Stimulated activated naive CD4-positive, alpha-beta T cell (primary cell): ENCODE data around the gene KRTAP5-1.
"Not testable (repeated sequence)": the region's sequence is repeated elsewhere in the genome, so short reads cannot be mapped to it uniquely, and the experiment has no call there.

Experiments
- DNase-seq, 6 experiments: peaks; one replicate each; lab custom pipeline; 2025; lab: John Stamatoyannopoulos, UW

Gene KRTAP5-1

DNA sequence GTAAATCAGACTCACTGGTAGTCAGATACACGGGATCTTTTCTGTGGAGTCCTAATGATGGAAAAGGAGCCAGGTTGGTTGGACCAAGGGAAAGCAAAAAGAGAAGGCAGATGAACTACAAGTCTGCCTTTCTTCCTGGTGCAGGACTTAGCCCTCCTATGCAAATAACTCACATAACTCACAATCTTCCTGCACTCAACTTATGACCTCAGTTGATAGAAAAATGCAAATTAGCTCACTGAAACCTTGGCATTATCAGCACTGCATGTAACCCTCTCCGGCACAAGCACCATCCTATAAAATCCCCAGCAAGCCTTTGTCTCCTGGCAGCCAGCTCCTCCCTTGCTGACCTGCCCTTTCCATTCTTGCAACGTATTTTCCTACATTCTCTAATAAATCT lies 16.6 kb upstream of the KRTAP5-1 start:
- DNase-seq, result not testable (repeated sequence)

DNA sequence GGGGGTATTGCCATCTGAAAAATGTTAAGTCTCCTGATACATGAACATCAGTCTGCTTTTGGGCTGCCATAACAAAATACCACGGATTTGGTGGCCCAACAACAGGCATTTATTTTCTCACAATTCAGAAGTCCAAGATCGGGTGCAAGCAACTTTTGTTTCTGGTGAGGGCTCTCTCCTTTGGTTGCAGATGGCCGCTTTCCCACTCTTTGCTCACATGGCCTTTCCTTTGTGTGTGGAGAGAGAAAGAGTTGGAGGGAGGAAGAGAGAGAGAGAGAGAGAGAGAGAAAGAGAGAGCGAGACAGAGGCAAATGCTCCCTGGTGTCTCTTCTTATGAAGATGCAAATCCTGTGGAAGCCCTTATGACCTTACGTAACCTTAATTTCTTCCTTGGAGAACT lies 15.5 kb upstream of the KRTAP5-1 start:
- DNase-seq, result no peak

DNA sequence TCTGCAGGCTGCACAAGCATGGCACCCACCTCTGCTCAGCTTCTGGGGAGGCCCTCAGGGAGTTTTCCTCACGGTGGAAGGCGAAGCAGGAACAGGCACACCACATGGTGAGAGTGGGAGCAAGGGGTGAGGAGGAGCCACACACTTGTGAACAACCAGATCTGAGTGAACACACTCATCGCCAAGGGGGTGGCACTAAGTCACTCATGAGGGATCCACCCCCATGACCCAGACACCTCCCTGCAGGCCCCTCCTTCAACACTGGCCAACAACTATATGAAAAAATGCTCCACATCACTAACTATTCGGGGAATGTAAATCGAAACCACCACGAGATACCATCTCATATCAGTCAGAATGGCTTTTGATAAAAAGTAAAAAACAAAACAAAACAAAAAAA lies 13.7 kb upstream of the KRTAP5-1 start:
- DNase-seq, result no peak

DNA sequence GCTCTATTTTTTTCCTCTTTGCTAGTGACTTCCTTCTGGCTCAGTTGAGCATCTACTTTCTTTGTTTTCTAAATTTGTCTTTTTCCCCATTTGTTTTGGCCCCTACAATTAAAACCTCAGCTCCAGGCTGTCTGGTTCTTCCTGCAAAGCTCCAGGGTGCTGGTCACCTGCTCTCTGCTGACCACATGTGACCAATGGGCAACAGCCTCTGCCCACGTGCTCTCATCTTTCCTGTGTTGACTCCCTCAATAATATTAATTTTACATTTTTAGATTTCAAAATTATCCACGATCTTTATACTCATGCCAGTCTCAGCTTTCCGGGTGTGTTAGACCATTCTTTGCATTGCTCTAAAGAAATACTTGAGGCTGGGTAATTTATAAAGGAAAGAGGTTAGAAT lies 13.3 kb upstream of the KRTAP5-1 start:
- not testable (repeated sequence) for DNase-seq

DNA sequence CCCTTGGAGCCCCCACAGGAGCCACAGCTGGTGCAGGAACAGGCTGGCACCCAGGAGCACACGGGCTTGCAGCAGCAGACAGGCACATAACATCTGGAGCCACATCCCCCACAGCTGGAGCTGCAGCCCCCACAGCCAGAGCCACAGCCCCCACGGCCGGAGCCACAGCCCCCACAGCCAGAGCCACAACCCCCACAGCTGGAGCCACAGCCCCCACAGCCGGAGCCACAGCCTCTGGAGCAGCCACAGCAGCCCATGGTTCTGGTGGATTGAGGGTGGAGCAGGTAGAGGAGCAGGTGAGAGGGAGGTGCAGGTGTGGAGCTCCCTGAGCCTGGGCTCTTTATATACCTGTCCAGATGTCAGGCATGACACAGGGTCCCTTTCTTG lies 12.9 kb upstream of the KRTAP5-1 start, which contains the start of gene KRTAP5-2:
Gene KRTAP5-2 (minus strand): TSS at position 301 of the 387 bp plus-strand sequence. CDS start 44 bp downstream, at position 257.
- no peak for DNase-seq

DNA sequence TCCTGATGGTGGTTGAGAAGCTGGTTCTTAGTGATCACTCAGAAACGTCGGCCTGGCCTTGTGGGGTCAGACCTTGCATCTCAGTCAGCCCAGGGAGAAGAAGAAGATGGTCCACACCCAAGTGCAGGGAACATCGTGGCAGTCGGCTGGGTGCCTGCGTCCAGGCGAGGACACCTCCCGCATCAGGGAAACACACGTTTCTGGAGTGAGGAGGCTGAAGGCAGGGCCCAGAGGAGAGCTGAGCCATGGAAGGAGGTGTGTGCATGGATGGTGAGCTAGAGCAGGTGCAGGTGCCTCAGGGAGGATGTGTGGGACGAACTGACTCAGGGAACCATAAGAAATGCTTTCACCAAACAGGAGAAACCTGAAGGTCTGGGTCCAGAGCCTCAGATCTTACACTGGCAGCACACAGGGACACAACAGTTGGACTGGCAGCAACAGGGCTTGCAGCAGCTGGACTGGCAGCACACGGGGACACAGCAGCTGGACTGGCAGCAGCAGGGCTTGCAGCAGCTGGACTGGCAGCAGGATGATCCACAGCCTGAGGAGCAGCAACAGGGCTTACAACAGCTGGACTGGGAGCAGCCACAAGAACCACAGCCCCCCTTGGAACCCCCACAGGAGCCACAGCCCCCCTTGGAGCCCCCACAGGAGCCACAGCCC lies 12.4 kb upstream of the KRTAP5-1 start:
- DNase-seq, result no peak

DNA sequence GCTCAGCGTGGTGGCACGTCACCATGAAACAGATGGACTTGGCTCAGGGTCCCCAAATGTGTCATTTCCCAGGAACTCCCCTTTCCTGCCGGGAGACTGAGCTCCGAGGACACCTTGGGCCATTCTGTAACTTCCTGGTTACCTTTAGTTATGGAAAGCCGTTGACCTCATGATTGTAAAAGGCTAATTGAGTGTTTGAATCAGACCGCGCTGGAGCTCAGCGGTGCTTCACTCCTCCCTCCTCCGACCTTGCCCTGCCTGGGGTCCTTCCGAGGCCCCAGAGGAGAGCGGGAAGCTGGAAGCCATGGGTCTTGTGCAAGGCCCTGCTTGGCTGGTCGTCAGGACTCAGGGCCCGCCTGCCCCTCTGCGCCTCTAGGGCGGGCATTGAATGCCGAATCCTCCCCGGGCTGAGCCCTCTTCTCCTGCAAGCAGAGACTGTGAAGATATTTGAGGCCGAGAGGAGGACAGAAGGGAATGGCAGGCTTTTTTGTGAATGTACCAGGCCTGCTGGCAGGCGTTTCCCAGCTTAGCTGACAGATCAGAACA lies 11.6 kb upstream of the KRTAP5-1 start:
- not testable (repeated sequence) for DNase-seq

DNA sequence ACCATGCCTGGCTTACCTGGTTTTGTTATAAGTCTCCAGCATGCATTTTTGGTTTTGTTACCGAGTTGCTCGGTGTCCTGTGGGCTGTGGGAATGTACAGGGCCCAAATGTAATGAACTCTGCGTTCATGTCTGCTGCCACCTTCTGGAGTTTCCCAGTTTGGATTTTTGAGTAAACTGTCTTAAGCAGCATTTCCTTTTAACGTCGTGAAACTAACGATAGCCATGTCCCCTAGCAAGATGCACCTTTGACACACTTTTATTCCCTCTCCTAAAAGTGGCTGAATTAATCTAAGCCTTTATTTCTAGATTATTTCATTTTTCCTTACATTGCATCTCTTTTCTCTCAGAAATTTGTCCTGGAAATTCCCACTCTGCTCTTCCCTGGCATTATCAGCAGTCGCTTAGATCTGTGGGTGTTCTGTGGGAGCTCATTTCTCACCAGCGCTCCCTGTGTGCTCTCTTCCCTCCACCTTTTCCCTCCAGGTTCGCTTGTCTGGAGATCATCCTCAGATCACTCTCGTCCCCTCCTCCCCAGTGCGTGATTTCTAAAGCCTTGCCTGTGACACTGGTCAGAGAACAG lies 11.0 kb upstream of the KRTAP5-1 start:
- not testable (repeated sequence) for DNase-seq

DNA sequence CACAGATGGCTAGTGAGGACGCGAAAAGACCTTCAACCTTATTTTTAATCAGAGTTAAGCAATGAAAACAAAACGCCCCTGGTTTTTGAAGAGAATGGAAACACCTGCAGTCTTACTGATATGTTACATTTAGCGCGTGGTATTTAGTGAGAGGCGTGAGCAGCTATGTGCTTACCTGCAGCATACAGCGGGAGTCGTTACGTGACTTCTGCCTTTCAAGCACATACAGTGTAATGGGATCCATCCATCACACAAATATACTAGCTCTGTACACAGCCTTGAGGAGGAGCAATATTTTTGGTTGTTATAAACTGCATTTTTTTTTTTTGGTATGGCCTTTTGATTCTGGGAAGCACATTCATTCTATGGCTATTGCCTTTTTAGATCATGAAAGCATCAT lies 7.5 kb upstream of the KRTAP5-1 start:
- no peak for DNase-seq

DNA sequence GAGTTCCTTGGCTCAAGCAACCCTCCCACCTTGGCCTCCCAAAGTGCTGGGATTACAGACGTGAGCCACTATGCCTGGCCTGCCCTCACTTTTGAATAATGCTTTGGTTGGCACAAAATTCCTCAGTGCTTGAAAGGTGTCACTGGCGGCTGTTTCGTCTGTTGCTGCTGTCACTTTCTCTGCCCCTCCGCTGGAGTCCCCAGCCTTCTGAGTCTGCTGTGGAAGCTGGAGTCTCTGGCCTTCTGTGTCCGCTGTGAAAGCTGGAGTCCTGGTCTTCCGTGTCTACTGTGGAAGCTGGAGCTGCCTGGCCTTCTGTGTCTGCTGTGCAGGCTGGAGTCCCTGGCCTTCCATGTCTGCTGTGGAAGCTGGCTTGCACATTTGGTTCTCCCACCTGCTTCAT lies 4.9 kb upstream of the KRTAP5-1 start:
- no peak for DNase-seq

DNA sequence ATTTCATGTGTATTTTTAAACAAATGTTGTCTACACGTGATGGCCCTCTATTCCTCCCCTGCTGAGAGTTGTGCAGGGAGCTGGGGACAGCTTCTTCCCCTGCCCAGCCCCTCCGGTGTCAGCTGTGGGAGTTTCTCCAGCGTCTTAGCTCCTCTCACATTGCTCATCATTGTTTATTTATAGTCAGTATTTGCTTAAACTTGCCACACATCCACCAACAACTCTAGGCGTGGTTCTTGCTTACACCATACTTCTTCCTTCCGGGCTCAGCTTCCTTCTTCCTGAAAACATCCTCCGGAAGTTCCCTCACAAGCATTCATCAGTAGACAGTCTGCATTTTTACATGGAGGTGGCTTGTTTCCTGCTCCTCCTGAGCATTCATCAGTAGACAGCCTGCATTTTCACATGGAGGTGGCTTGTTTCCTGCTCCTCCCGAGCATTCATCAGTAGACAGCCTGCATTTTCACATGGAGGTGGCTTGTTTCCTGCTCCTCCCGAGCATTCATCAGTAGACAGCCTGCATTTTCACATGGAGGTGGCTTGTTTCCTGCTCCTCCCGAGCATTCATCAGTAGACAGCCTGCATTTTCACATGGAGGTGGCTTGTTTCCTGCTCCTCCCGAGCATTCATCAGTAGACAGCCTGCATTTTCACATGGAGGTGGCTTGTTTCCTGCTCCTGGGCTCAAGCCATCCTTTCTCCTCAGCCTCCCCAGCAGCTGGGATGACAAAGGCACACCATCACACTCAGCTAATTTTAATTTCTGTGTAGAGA lies 4.3 kb upstream of the KRTAP5-1 start:
- peak in 3 of 6 experiments; percentile 23 to 42 (median 27) for DNase-seq

DNA sequence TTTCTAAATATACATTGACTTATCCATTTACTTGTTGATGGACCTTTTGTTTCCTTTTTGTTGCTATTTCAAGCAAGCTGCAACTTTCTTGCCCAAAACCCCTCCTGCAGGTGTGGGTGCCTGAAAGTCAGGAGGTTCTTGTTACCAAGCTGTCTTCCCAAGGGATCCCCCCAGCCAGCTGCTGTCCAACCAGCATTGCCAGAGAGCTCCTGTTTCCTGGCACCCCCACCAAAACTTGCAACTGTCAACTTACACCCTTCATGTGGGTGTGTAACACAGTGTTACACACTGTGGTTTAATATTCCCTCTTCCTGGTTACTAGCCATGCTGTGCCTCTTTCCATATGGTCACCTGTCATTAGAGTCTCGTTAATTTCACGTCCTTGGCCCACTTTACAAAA lies 1.6 kb upstream of the KRTAP5-1 start:
- DNase-seq, result no peak

DNA sequence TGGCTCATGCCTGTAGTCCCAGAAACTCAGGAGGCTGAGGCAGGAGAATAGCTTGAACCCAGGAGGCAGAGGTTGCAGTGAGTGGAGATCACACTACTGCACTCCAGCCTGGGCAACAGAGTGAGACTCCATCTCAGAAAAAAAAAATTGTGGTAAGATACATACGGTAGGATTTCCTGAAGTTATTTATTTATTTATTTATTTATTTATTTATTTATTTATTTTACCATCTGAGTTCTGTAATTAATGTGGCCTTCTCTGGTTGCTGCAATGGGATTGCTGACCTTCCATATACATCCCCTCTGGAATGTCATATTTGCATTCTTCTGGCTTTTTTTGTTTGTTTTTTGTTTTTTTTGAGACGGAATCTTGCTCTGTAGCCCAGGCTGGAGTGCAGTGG lies 2.2 kb downstream of the KRTAP5-1 start:
- not testable (repeated sequence) for DNase-seq

DNA sequence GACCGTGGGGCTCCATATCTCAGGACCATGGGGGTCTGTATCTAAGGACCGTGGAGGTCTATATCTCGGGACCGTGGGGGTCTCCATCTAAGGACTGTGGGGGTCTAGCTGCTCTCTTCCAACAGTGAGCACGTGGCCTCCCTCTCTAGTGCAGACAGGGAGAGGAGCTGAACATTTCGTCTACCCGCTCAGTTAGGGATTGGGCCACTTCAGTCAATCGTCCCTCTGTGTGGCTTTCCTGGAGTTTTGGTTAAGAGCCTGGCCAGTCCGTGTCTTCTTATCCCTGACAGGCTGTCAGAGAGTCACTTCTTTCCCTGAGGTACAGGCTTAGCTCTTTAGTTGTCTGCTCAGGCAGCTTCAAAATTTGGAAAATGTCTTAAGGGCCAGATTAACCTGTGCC lies 3.1 kb downstream of the KRTAP5-1 start:
- DNase-seq, result no peak

DNA sequence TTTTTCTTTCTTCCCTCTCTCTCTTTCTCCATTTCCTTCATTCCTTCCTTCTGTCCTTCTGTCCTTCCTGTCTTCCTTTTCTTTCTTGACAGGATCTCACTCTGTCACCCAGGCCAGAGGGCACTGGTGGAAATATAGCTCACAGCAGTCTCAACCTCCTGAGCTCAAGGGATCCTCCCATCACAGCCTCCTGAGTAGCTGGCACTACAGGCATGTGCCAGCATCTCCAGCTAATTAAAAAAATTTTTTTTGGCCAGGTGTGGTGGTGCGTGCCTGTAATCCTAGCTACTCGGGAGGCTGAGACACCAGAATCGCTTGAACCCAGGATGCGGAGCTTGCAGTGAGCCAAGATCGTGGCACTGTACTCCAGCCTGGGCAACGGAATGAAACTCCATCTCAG lies 8.3 kb downstream of the KRTAP5-1 start:
- DNase-seq, result no peak

DNA sequence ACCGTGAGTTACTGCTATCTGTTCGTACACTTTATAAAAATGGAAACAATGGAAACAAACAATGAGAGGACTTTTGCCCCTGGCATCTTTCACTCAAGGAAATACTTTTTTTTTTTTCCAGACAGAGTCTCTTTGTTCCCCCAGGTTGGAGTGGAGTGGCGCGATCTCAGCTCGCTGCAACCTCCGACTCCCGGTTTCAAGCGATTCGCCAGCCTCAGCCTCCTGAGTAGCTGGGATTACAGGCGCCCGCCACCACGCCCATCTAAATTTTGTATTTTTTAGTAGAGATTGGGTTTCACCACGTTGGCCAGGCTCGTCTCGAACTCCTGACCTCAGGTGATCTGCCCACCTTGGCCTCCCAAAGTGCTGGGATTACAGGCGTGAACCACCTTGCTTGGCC lies 9.3 kb downstream of the KRTAP5-1 start:
- DNase-seq, result not testable (repeated sequence)

DNA sequence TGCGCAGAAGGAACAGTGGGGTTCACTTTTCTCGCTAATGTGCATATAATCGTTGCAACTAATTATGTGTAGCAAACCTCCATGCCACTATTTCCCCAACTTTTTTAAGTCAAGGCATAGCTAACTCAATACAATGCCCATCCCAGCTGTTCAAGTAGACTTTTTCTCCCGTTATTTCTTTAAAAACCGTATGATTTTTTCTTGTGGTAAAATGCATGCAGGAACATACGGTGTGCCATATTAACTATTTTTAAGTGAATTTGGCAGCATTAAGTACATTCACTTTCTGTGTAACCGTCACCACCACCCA lies 10.2 kb downstream of the KRTAP5-1 start:
- DNase-seq, result no peak

DNA sequence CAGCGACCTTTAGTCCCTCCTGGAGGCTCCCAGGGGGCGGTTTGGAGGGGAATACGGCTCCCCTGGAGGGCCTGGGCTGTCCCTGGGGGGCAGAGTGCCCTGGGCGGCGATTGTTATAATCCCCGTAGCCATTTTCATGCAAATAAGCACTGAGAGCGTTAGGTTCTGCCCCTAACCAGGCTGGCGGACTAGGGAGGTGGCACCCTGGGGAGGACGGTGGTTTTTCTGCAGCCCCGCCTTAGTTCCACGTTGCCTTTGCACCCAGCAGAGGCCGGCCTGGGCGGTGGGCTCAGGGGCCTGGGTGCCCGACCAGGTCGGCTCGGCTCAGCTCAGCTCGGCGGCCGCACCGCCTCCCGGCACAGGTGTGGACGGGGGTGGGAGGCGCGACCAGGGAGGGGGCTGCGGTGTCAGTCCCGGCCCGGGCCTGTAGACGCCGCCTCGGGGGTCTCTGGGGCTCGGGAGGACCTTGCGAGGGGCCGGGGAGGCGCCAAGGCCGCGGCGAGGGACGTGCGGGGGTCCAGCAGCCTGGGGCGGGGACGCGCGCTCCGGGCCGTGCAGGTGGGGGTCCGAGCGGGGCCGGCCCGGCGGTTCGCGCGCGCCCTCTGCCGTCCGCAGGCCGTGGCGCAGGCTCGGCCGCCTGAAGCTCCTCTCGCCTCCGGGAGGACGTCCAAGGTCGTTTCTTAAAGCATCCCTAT lies 10.7 kb downstream of the KRTAP5-1 start:
- peak; percentile 34 to 74 (median 52) for DNase-seq

DNA sequence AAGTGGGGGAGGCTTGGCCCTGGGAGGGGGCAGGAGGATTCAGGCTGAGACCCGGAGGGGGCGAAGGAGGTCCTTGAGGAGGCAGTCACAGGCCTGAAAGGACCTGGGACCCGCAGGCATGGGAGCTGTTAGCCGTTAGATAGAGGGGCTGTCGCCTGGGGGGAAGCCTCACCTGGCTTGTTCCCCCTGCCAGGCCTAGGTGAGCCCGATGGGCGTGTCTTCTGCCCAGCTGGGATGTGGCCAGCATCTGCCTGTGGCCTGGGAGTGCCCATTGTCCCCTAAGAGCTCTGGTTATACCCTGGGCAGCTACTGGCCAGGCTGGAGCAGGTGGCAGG lies 11.2 kb downstream of the KRTAP5-1 start:
- DNase-seq, result peak in 1 of 6 experiments; percentile 67

DNA sequence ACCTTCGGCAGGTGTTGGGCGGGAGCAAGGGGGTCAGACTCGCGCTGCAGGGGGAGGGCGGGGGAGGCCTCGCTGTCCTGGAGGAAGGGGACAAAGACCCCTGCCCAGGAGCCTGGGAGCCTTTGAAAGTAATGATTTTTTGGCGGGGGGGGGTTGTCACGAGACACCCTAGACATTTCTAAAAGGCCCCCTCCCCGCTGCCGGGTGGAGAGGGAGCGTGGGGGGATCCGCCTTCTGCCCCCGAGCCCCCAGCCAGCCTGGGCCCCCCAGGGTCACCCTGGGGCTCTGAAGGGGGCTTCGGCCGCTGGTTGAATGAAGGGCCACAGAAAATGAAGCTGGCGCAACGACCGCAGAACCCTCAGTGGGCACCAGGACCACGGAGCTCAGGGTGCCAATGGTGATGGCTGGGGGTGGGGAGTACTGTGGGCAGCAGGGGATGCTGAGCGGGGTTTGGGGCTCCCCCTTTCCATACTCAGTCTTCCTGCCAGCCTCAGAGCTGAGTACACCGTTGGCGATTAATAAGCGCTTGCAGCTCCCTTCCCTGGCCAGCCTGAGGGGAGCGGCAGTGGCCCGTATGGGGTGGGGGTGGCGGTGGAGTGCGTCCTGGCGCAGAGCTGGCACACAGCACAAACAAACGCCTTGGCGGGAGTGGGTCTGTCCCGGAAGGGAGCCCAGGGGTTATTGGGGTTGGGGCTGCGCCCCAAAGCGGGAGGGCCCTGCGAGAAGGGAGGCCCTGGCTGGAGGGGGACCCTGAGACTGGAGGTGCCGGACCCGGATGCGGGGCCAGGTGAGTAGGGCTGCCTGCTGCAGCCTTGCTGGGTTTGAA lies 11.8 kb downstream of the KRTAP5-1 start:
- peak in 4 of 6 experiments; percentile 36 to 62 (median 46) for DNase-seq
